ENCODE results near the gene FN3K. TPM values are rescaled to one million over a fixed set of nuclear protein-coding genes. Genes with fewer than 3 reads are reported as not detected.

FN3K gene
- total and polyA plus RNA-seq, 2 of the 13 experiments (the other 11 are each of a cell fraction or from before 2014, with no cell fraction given), result 3.5 to 12.2 TPM

GRCh38 chr17:82716203-82717010 lies 19.0 kb upstream of the FN3K start, which contains the start of gene FN3KRP:
Gene FN3KRP, plus strand, starts transcription at chr17:82716706. Its CDS starts 50 bp downstream, at chr17:82716756.
- peaks cover 50% of the 10 kb centered on the region for H3K4me1 ChIP-seq (ENCODE audit: insufficient read depth, low read length)
- in situ Hi-C loops (cut with HindIII; ENCODE audit: extremely low pct_ligation_motif_present, low pct_unique_long_range_greater_than_20kb), result loop anchor here (5.0 kb wide), 1 partner anchor 36 kb away; the partner anchor contains the start of gene TBCD
- H3K4me2 ChIP-seq (ENCODE audit: low read depth, low read length), result peak within 1 kb of the TSS; percentile 98
- H3K4me3 ChIP-seq (replicated peaks in 1 of 3; ENCODE audit: insufficient read depth in 1 of 3, low read depth in 2 of 3, low read length in 3 of 3), result peak within 1 kb of the TSS; percentile 73 to 91 (median 74)
- FAIRE-seq, result peak; percentile 63
- peak within 1 kb of the TSS; percentile 72 for H3K27ac ChIP-seq (ENCODE audit: extremely low read length, insufficient read depth, low read length)
- no peak within 1 kb of the TSS for H2AFZ ChIP-seq (ENCODE audit: low read length)
- peaks cover 3 to 21% of the 10 kb centered on the region in 2 experiments; a peak in 3 of 5 replicates for H3K36me3 ChIP-seq (replicated peaks in 1 of 2; ENCODE audit: control insufficient read depth in 1 of 2, insufficient read depth in 2 of 2, low read length in 2 of 2)
- DNase-seq (ENCODE audit: low spot score), result peak; percentile 92
- H4K20me1 ChIP-seq (ENCODE audit: insufficient read depth, low read length), result no peaks in the 10 kb centered on the region
- peak; percentile 78 for ATAC-seq
- ChIA-PET CTCF (ENCODE audit: low intra/inter-chr PET ratio, low total read pairs) (interaction anchor here (1.0 kb wide), 1 partner anchor 58 kb away, joined by 3 read pairs; no protein-coding TSS in a partner anchor), POLR2A (interaction anchor here (0.6 to 2.4 kb wide), 12 partner anchors 11 to 883 kb away, joined by 3 to 25 read pairs (median 6); partner anchors contain the start of genes FN3K and MCRIP1)
- H3K79me2 ChIP-seq (ENCODE audit: insufficient read depth, low read length), result peaks cover 11% of the 10 kb centered on the region
- H3K9ac ChIP-seq (ENCODE audit: insufficient read depth, low read depth, low read length), result peak within 1 kb of the TSS; percentile 78
- under 1% methylated on average over 41 of the region's 75 CpGs for WGBS (ENCODE audit: low lambda C conversion rate)
- no TSS peak for BruUV-seq (replicated peaks)
- intact Hi-C loops (cut with micrococcal nuclease; ENCODE audit: unreplicated experiment), result loop anchor here (2.0 to 5.0 kb wide), 3 partner anchors 24 to 50 kb away; partner anchors contain the start of gene TBCD
- no peaks in the 10 kb centered on the region for H3K9me3 ChIP-seq (ENCODE audit: low read length)
- no peaks in the 10 kb centered on the region for H3K27me3 ChIP-seq (ENCODE audit: control insufficient read depth in 1 of 2, insufficient read depth in 2 of 2, low read length in 2 of 2)
- TF ChIP-seq NFYC (CRISPR knock-in tag; IDR thresholded peaks at IDR 0.05) (peak; percentile 59), SP1 (IDR thresholded peaks at IDR 0.05) (no peak), SP1 (CRISPR knock-in tag; IDR thresholded peaks at IDR 0.05) (peak; percentile 66), ZNF614 (CRISPR knock-in tag; IDR thresholded peaks at IDR 0.05; ENCODE audit: borderline replicate concordance) (no peak), SAP130 (CRISPR knock-in tag; IDR thresholded peaks at IDR 0.05; ENCODE audit: low read depth) (peak; percentile 78), TAF1 (CRISPR knock-in tag; IDR thresholded peaks at IDR 0.05) (peak; percentile 66; the same call in 1 of the 2 replicates), MXI1 (IDR thresholded peaks at IDR 0.05; ENCODE audit: borderline replicate concordance, low read depth, low read length) (peak; percentile 72; the same call in 2 of the 3 replicates), ZBTB44 (CRISPR knock-in tag; IDR thresholded peaks at IDR 0.05) (0 out of 2 replicates have a peak, but pooled peaks have one; percentile 23), ZFP82 (CRISPR knock-in tag; IDR thresholded peaks at IDR 0.05; ENCODE audit: borderline replicate concordance) (peak; percentile 61; the same call in 1 of the 2 replicates), GATAD2A (CRISPR knock-in tag; IDR thresholded peaks at IDR 0.05) (no peak; the same call in 1 of the 2 replicates), GATAD1 (CRISPR knock-in tag; IDR thresholded peaks at IDR 0.05) (peak; percentile 89), IRF9 (CRISPR knock-in tag; IDR thresholded peaks at IDR 0.05; ENCODE audit: borderline replicate concordance) (0 out of 2 replicates have a peak, but pooled peaks have one; percentile 35), ZNF446 (CRISPR knock-in tag; IDR thresholded peaks at IDR 0.05) (0 out of 2 replicates have a peak, but pooled peaks have one; percentile 75), TFDP2 (CRISPR knock-in tag; IDR thresholded peaks at IDR 0.05) (peak; percentile 89), SPEN (CRISPR knock-in tag; IDR thresholded peaks at IDR 0.05; ENCODE audit: low read depth) (peak; percentile 49; the same call in 1 of the 2 replicates), SKI (IDR thresholded peaks at IDR 0.05; ENCODE audit: partially characterized antibody) (peak; percentile 9), CREB1 (IDR thresholded peaks at IDR 0.05) (peak; percentile 85), CREB1 (CRISPR knock-in tag; IDR thresholded peaks at IDR 0.05) (peak; percentile 66)
